DND-41 (cell line): ENCODE measurements around the gene KANSL1.

Source experiments
- ATAC-seq: fragments of 200-7000 bp; cut with Tn5 transposase; 3 replicates; pipeline ENCODE4 v1.9.1; 2021; ENCODE audit warnings: low read depth; ENCODE audit not compliant: insufficient read depth
- DNase-seq: peaks from one replicate; pipeline ENCODE4 v3.0.0-alpha.2; 2020
- H2AFZ ChIP-seq: 2 replicates; pipeline ENCODE4 v1.6.0; 2012; ENCODE audit warnings: low read depth, low read length
- H3K27ac ChIP-seq: 2 replicates; pipeline ENCODE4 v1.5.1; 2012; ENCODE audit warnings: low read length, inconsistent platforms
- H3K27me3 ChIP-seq: fragments of 200-600 bp; sonication (generic); 2 replicates; pipeline ENCODE4 v1.6.0; 2012; ENCODE audit warnings: low read length, mild to moderate bottlenecking, inconsistent platforms; ENCODE audit not compliant: insufficient read depth, poor library complexity
- H3K36me3 ChIP-seq: 2 replicates; pipeline ENCODE4 v1.5.1; 2012; ENCODE audit warnings: low read length, inconsistent platforms; ENCODE audit not compliant: insufficient read depth
- H3K4me1 ChIP-seq: 2 replicates; pipeline ENCODE4 v1.5.1; 2012; ENCODE audit warnings: mild to moderate bottlenecking, low read length; ENCODE audit not compliant: insufficient read depth
- H3K4me2 ChIP-seq: 2 replicates; pipeline ENCODE4 v1.6.0; 2012; ENCODE audit warnings: mild to moderate bottlenecking, moderate library complexity, low read length, inconsistent platforms; ENCODE audit not compliant: insufficient read depth
- H3K4me3 ChIP-seq, 2 experiments: fragments of 200-600 bp in 1 of 2; shearing (Covaris generic) in 1 of 2; 2 replicates each; pipeline ENCODE4 v1.5.1; 2012 to 2016; ENCODE audit warnings: inconsistent platforms in 2 of 2, low read length in 2 of 2, mild to moderate bottlenecking in 2 of 2, low read depth in 1 of 2, moderate library complexity in 1 of 2
- H3K79me2 ChIP-seq: 2 replicates; pipeline ENCODE4 v1.6.0; 2012; ENCODE audit warnings: low read length, inconsistent platforms; ENCODE audit not compliant: insufficient read depth
- H3K9ac ChIP-seq: 2 replicates; pipeline ENCODE4 v1.6.0; 2012; ENCODE audit warnings: low read depth, mild to moderate bottlenecking, inconsistent platforms, low read length, moderate library complexity
- H3K9me3 ChIP-seq: 2 replicates; pipeline ENCODE4 v1.5.1; 2012; ENCODE audit warnings: low read length, moderate library complexity, mild to moderate bottlenecking, inconsistent platforms; ENCODE audit not compliant: insufficient read depth, severe bottlenecking
- H4K20me1 ChIP-seq: 2 replicates; pipeline ENCODE4 v1.6.0; 2012; ENCODE audit warnings: low read length; ENCODE audit not compliant: insufficient read depth
- CTCF ChIP-seq: IDR thresholded peaks from 2 replicates; pipeline ENCODE4 v1.5.1; 2012; ENCODE audit warnings: borderline replicate concordance, low read length, moderate library complexity, mild to moderate bottlenecking; ENCODE audit not compliant: poor library complexity, severe bottlenecking; ENCODE audit errors: extremely low read depth
- EZH2 ChIP-seq: IDR thresholded peaks from 3 replicates; pipeline ENCODE4 v1.6.1; 2012; ENCODE audit warnings: borderline replicate concordance, low read depth, mild to moderate bottlenecking, moderate library complexity, low read length, inconsistent platforms; ENCODE audit not compliant: severe bottlenecking

The KANSL1 gene

GRCh38 chr17:45989759-45990158, 203.5 kb downstream of the KANSL1 start:
- TF ChIP-seq EZH2: no peak
- TF ChIP-seq CTCF: no peak
- Histone ChIP-seq H3K9ac (no peak overlapping the region), H4K20me1 (no peaks in the 10 kb centered on the region), H3K79me2 (no peaks in the 10 kb centered on the region), H3K27ac (no peak overlapping the region), H2AFZ (no peak overlapping the region), H3K4me1 (no peaks in the 10 kb centered on the region), H3K4me3 (no peak overlapping the region), H3K36me3 (no peaks in the 10 kb centered on the region), H3K27me3 (no peaks in the 10 kb centered on the region), H3K9me3 (no peaks in the 10 kb centered on the region), H3K4me2 (no peak overlapping the region)
- DNase-seq (no peak), ATAC-seq (no peak)

GRCh38 chr17:45987706-45988105, 205.5 kb downstream of the KANSL1 start:
- Histone ChIP-seq H3K79me2 (no peaks in the 10 kb centered on the region), H3K36me3 (no peaks in the 10 kb centered on the region), H4K20me1 (no peaks in the 10 kb centered on the region), H3K4me1 (no peaks in the 10 kb centered on the region), H2AFZ (no peak overlapping the region), H3K4me2 (no peak overlapping the region), H3K9me3 (no peaks in the 10 kb centered on the region), H3K27me3 (no peaks in the 10 kb centered on the region), H3K9ac (no peak overlapping the region), H3K27ac (no peak overlapping the region), H3K4me3 (no peak overlapping the region)
- ATAC-seq (no peak), DNase-seq (no peak)
- TF ChIP-seq EZH2: no peak
- no peak for TF ChIP-seq CTCF

GRCh38 chr17:45986056-45986455, 207.2 kb downstream of the KANSL1 start:
- no peak for TF ChIP-seq CTCF
- TF ChIP-seq EZH2: no peak
- Histone ChIP-seq H3K79me2 (no peaks in the 10 kb centered on the region), H3K9me3 (no peaks in the 10 kb centered on the region), H3K9ac (no peak overlapping the region), H3K4me3 (no peak overlapping the region), H3K36me3 (no peaks in the 10 kb centered on the region), H3K27me3 (no peaks in the 10 kb centered on the region), H3K4me2 (no peak overlapping the region), H3K27ac (no peak overlapping the region), H3K4me1 (no peaks in the 10 kb centered on the region), H4K20me1 (no peaks in the 10 kb centered on the region), H2AFZ (no peak overlapping the region)
- no peak for ATAC-seq
- no peak for DNase-seq

- H3K4me3 ChIP-seq: no peak overlapping the region
- H3K36me3 ChIP-seq: no peaks in the 10 kb centered on the region
- no peak overlapping the region for H2AFZ ChIP-seq
- no peaks in the 10 kb centered on the region for H3K9me3 ChIP-seq
- H3K79me2 ChIP-seq: no peaks in the 10 kb centered on the region
- H3K4me1 ChIP-seq: no peaks in the 10 kb centered on the region
- H3K27ac ChIP-seq: no peak overlapping the region
- H3K4me2 ChIP-seq: no peak overlapping the region
- ATAC-seq (no peak), DNase-seq (no peak)
- peaks cover 4% of the 10 kb centered on the region for H3K27me3 ChIP-seq
- H3K9ac ChIP-seq: no peak overlapping the region
- no peaks in the 10 kb centered on the region for H4K20me1 ChIP-seq
- TF ChIP-seq CTCF (no peak), EZH2 (no peak)
Measured at GRCh38 chr17:45985447-45985846, 207.8 kb downstream of the KANSL1 start.
